GM12878 (cell line): ENCODE results near the gene FGGY. TPM values are rescaled to one million over a fixed set of nuclear protein-coding genes. Genes with fewer than 3 reads are reported as not detected.

Experiments
- ATAC-seq: fragments of 200-7000 bp; cut with Tn5 transposase; 3 replicates; pipeline ENCODE4 v1.9.1; 2020; ENCODE audit warnings: mild to moderate bottlenecking, moderate library complexity
- BruUV-seq: library from RNA; stranded (reverse); fragments of 400-500 nt; replicated peaks from 2 replicates; lab custom pipeline; 2021; lab: Mats Ljungman, UMichigan
- CTCF ChIA-PET: fragments of 300-600 bp; sonication (Branson Sonifier 250); formaldehyde crosslinking; extraction: SDS; loops from one replicate; lab custom pipeline; 2021; ENCODE audit warnings: inconsistent platforms; lab: Yijun Ruan, JAX
- POLR2A ChIA-PET: fragments of 350-600 bp; formaldehyde crosslinking; extraction: SDS; loops from one replicate; lab custom pipeline; 2021; ENCODE audit warnings: inconsistent platforms; lab: Charles Lee
- RAD21 ChIA-PET: fragments of 300-600 bp; sonication (Branson Sonifier 250); formaldehyde crosslinking; loops from one replicate; lab custom pipeline; 2023; ENCODE audit warnings: antibody characterized with exemption; ENCODE audit not compliant: unreplicated experiment; lab: Charles Lee
- SMC1A ChIA-PET: fragments of 300-600 bp; sonication (Branson Sonifier 250); formaldehyde crosslinking; loops from one replicate; lab custom pipeline; 2023; ENCODE audit not compliant: unreplicated experiment, uncharacterized antibody; lab: Charles Lee
- DNase-seq: peaks from one replicate; pipeline ENCODE4 v3.0.0-alpha.2; 2011; ENCODE audit warnings: low read depth, low spot score
- FAIRE-seq: peaks from 3 replicates; lab custom pipeline; 2011; peaks lifted over from hg19 to GRCh38; lab: Jason Lieb, UNC
- H2AFZ ChIP-seq: 2 replicates; pipeline ENCODE4 v1.6.0; 2011; ENCODE audit warnings: low read depth, low read length, control low read depth; ENCODE audit not compliant: control insufficient read depth
- H3K27ac ChIP-seq: 2 replicates; pipeline ENCODE4 v1.5.1; 2011; ENCODE audit warnings: control low read depth; ENCODE audit not compliant: control insufficient read depth, insufficient read depth
- H3K27me3 ChIP-seq, 2 experiments: replicated peaks in 1 of 2; 2 replicates each; pipeline versions ENCODE4 v1.6.0 to v1.6.1; 2011; ENCODE audit warnings: low read length in 1 of 2; ENCODE audit not compliant: control insufficient read depth in 2 of 2, insufficient read depth in 2 of 2
- H3K36me3 ChIP-seq, 2 experiments: 2 replicates each; pipeline ENCODE4 v1.5.1; 2011; ENCODE audit warnings: low read length in 1 of 2; ENCODE audit not compliant: control insufficient read depth in 2 of 2, insufficient read depth in 2 of 2
- H3K4me1 ChIP-seq: 2 replicates; pipeline ENCODE4 v1.6.1; 2011; ENCODE audit warnings: mild to moderate bottlenecking, low read length, moderate library complexity, mixed read lengths; ENCODE audit not compliant: control insufficient read depth, insufficient read depth
- H3K4me2 ChIP-seq: 2 replicates; pipeline ENCODE4 v1.6.0; 2011; ENCODE audit warnings: control low read depth; ENCODE audit not compliant: control insufficient read depth, insufficient read depth
- H3K4me3 ChIP-seq: fragments of 200-600 bp; sonication (generic); 2 replicates; pipeline ENCODE4 v1.5.1; 2016
- H3K79me2 ChIP-seq: 2 replicates; pipeline ENCODE4 v1.6.0; 2011; ENCODE audit warnings: low read length; ENCODE audit not compliant: control insufficient read depth, insufficient read depth
- H3K9ac ChIP-seq: 2 replicates; pipeline ENCODE4 v1.8.0; 2011; ENCODE audit warnings: low read length, control low read depth, mixed read lengths; ENCODE audit not compliant: control insufficient read depth, insufficient read depth
- H3K9me3 ChIP-seq: replicated peaks from 3 replicates; pipeline ENCODE4 v1.5.1; 2011; ENCODE audit warnings: mild to moderate bottlenecking, low read length; ENCODE audit not compliant: control insufficient read depth, insufficient read depth
- H4K20me1 ChIP-seq: 2 replicates; pipeline ENCODE4 v1.6.0; 2011; ENCODE audit not compliant: control insufficient read depth, insufficient read depth
- FOS ChIP-seq: IDR thresholded peaks from 3 replicates; pipeline ENCODE4 v1.6.1; 2011; ENCODE audit warnings: borderline replicate concordance; ENCODE audit not compliant: insufficient read length; ENCODE audit errors: extremely low read depth
- IKZF2 ChIP-seq, 2 experiments: fragments of 450-650 bp; IDR thresholded peaks; 2 replicates each; pipeline ENCODE4 v1.6.1; 2017; ENCODE audit warnings: mild to moderate bottlenecking in 2 of 2, moderate library complexity in 2 of 2
- NR2F1 ChIP-seq: fragments of 450-650 bp; conservative IDR thresholded peaks from 2 replicates; pipeline ENCODE4 v1.6.1; 2017; ENCODE audit warnings: mild to moderate bottlenecking
- RAD51 ChIP-seq: fragments of 450-650 bp; IDR thresholded peaks from 2 replicates; pipeline ENCODE4 v1.6.1; 2016; ENCODE audit warnings: moderate library complexity, mild to moderate bottlenecking, inconsistent platforms
- TCF12 ChIP-seq: IDR thresholded peaks from 2 replicates; pipeline ENCODE4 v1.6.1; 2011; ENCODE audit warnings: low read depth, mild to moderate bottlenecking, low read length
- ZBED1 ChIP-seq: IDR thresholded peaks from 2 replicates; pipeline ENCODE4 v1.6.1; 2016; ENCODE audit warnings: borderline replicate concordance
- WGBS: methylation state at CpG from one replicate; pipeline ENCODE4 v1.1.6; 2016; ENCODE audit warnings: low lambda C conversion rate; ENCODE audit not compliant: insufficient replicate concordance, insufficient coverage; ENCODE audit errors: missing lambda C conversion rate; 5-methylcytosine and 5-hydroxymethylcytosine counted together
- in situ Hi-C: fragments of 300-500 bp; cut with MboI; formaldehyde crosslinking; loops from 9 replicates; pipeline ENCODE4 v1.14.3; 2018; ENCODE audit warnings: mixed read lengths
- intact Hi-C: fragments of 100-400 bp; cut with micrococcal nuclease; formaldehyde crosslinking; loops from one replicate; pipeline ENCODE4 v1.14.2; 2022; ENCODE audit not compliant: unreplicated experiment
- polyA plus RNA-seq, 11 experiments: library from polyadenylated mRNA; depleted of rRNA in 4 of 11; unstranded in 6 of 11; stranded (reverse) in 5 of 11; fragments of >200 nt; fragmentation: Nextera tagmentation in 4 of 11; fragmentation: Illumina TruSeq in 1 of 11; extraction: Ambion mirVana in 4 of 11; extraction: Trizol in 1 of 11; gene quantifications; 1 replicate in 1 of 11; 2 replicates in 10 of 11; pipeline versions ENCODE4 v1.2.1 to v1.2.3, GENCODE V29; 2011 to 2016; ENCODE audit warnings: inconsistent platforms in 2 of 11, missing spikeins in 2 of 11, low read depth in 1 of 11
- total RNA-seq, 4 experiments: library from RNA; depleted of rRNA in 3 of 4; stranded (reverse); fragments of >200 nt in 3 of 4; fragmentation: Illumina TruSeq in 1 of 4; extraction: Trizol in 1 of 4; gene quantifications; 2 replicates each; pipeline versions ENCODE4 v1.2.1 to v1.2.3, GENCODE V29; 2013 to 2021
- TF ChIP-seq, protein P1 (sequence below): fragments of 450-650 bp; conservative IDR thresholded peaks from 2 replicates; pipeline ENCODE4 v1.6.1; 2017; ENCODE audit warnings: mild to moderate bottlenecking, moderate library complexity

The FGGY gene
- total and polyA plus RNA-seq, 10 of the 15 experiments (the other 5 are each of a cell fraction or from before 2014, with no cell fraction given): 6.2 to 11.9 (median 7.5) TPM

DNA sequence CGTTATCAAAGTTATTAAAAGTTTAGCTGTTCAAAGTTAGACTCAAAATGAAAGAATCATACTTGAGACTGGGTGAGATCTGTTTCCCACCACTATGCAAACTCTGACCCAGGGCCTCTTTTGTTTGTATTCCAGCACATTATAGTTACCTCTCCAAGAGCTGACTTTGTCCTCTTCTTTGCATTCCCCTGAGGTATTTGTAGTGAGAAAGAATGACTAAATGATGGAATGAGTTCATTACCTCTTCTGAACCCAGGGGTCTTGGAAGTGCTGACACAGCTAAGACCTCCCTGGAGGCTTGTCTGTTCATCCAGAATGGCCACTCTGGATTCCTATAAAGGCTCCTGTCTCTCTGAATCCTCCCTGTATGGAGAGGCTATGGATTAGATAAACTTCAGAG, 62.4 kb downstream of the FGGY start:
- H3K27ac ChIP-seq: no peak overlapping the region
- WGBS: 29% methylated on average over 1 of the region's 1 CpG
- CTCF ChIA-PET: interaction anchor here (0.8 to 1.3 kb wide), 3 partner anchors 33 to 339 kb away, joined by 3 to 4 read pairs (median 3); no protein-coding TSS in a partner anchor
- SMC1A ChIA-PET: interaction anchor here (0.6 to 1.5 kb wide), 6 partner anchors 9 to 631 kb away, joined by 3 to 6 read pairs (median 3); no protein-coding TSS in a partner anchor
- no peak for ATAC-seq
- peaks cover 5% of the 10 kb centered on the region; the same call in 1 of the 2 replicates for H3K4me1 ChIP-seq
- no peaks in the 10 kb centered on the region for H3K9me3 ChIP-seq
- no peak overlapping the region for H3K4me3 ChIP-seq
- H3K9ac ChIP-seq: no peak overlapping the region
- no peak for FAIRE-seq
- no peaks in the 10 kb centered on the region for H3K36me3 ChIP-seq
- DNase-seq: no peak
- no TSS peak for BruUV-seq
- TF ChIP-seq IKZF2 (IDR thresholded peaks at IDR 0.05): no peak
- no peak for TF ChIP-seq ZBED1
- TF ChIP-seq NR2F1: no peak
- no peak for TF ChIP-seq TCF12
- TF ChIP-seq, protein P1, sequence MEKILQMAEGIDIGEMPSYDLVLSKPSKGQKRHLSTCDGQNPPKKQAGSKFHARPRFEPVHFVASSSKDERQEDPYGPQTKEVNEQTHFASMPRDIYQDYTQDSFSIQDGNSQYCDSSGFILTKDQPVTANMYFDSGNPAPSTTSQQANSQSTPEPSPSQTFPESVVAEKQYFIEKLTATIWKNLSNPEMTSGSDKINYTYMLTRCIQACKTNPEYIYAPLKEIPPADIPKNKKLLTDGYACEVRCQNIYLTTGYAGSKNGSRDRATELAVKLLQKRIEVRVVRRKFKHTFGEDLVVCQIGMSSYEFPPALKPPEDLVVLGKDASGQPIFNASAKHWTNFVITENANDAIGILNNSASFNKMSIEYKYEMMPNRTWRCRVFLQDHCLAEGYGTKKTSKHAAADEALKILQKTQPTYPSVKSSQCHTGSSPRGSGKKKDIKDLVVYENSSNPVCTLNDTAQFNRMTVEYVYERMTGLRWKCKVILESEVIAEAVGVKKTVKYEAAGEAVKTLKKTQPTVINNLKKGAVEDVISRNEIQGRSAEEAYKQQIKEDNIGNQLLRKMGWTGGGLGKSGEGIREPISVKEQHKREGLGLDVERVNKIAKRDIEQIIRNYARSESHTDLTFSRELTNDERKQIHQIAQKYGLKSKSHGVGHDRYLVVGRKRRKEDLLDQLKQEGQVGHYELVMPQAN: no peak
- TF ChIP-seq RAD51: no peak
- TF ChIP-seq FOS: no peak
- in situ Hi-C loops (no loop called here), intact Hi-C loops (no loop called here)
- RAD21 ChIA-PET: interaction anchor here (1.0 to 1.4 kb wide), 2 partner anchors 8 to 209 kb away, joined by 3 to 4 read pairs; no protein-coding TSS in a partner anchor
- H3K27me3 ChIP-seq: no peaks in the 10 kb centered on the region
- H2AFZ ChIP-seq: no peak overlapping the region
- POLR2A ChIA-PET: no interaction called here
- H3K4me2 ChIP-seq: no peak overlapping the region
- H4K20me1 ChIP-seq: no peaks in the 10 kb centered on the region
- H3K79me2 ChIP-seq: no peaks in the 10 kb centered on the region
